DMS114 treated with DMSO at 0.1 percent for 48 hours (cell line): ENCODE measurements around the gene MIER1.
"Not testable (repeated sequence)": the region's sequence is repeated elsewhere in the genome, so short reads cannot be mapped to it uniquely, and the experiment has no call there.

ENCODE experiments used
- DNase-seq: peaks from one replicate; lab custom pipeline; 2025; ENCODE audit not compliant: unreplicated experiment; lab: John Stamatoyannopoulos, UW

The MIER1 gene

DNA sequence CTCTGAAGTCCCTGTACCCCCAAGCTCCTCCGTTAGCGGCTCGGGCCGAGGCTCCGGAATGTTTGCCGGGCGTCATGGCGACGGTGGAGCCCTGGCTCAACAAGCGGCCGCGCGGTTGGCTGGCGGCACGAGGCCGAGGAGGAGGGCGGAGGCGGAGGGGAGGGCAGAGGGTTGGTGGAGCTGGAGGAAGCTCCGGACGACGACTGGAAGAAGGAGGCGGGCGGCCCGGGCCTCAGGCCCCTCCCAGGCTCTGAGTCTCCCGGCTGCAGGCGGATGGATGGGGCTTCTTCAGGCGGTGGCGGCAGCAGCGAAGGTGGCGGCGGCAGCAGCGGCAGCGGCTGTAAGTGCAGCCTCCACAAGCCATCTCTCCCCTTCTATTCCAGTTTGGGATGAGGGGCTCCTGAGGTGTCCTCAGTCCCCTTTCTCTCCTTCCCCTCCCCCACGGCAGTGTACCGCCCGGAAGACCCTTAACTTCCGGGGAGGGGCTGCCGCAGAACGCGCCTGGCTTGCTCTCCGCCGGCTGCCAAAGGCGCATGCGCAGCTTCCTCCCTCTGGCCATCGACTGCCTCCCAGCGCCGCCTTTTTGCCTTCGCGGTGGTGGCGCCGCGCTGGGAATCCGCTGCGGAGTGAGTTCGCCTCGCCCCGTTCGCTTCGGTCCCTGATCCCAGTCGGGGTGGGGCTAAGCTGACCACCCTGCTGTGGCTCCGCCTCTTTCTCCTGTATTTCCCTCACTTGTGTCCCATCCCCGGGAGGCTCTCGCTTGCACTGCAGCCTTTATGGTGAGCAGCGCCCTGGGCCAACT, at the start of gene MIER1, which contains the start of gene DNAI4:
Gene MIER1, plus strand, starts transcription at position 235 of the 802 bp plus-strand sequence. Its CDS starts 39 bp downstream, at position 274.
Gene DNAI4, minus strand, starts transcription at position 101 of the 802 bp plus-strand sequence. Its CDS starts 25 bp downstream, at position 76.
- peak; percentile 97 for DNase-seq

DNA sequence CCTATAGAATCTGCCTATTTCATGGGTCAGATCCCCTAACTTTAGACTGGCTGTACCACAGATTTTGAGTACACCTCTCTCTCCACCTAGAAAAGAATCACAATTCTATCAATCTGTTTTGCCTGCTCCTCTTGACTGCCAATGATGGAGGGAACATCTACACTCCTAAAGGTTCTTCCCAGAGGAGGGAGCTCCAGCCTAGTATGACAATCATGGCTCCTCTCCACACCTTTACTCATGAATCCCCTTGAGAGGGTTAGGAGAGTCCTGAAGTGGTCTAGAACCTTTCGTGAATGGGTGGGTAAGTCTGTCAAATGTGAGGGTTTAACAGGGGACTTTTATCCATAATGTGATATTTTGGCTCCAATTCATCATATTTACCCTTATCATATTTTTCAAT, 48.1 kb upstream of the MIER1 start:
- no peak for DNase-seq

- DNase-seq: no peak
These were observed 35.8 kb upstream of the MIER1 start for GRCh38 chr1:66889030-66889429.

DNA sequence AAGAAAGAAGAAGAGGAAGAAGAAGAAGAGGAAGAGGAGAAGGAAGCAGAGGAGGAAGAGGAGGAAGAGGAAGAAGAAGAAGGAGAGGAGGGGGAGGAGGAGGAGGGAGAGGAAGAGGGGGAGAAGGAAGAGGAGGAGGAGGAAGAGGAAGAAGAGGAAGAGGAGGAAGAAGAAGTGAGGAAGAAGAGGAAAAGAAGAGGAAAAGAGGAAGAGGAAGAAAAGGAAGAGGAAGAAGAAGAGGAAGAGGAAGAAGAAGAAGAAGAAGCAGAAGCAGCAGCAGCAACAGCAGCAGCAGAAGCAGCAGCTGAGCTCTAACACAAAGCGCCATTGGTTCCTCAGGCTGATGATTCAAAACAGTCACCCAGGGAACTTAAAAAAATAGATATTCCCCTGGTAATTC, 34.2 kb upstream of the MIER1 start:
- DNase-seq: no peak

DNA sequence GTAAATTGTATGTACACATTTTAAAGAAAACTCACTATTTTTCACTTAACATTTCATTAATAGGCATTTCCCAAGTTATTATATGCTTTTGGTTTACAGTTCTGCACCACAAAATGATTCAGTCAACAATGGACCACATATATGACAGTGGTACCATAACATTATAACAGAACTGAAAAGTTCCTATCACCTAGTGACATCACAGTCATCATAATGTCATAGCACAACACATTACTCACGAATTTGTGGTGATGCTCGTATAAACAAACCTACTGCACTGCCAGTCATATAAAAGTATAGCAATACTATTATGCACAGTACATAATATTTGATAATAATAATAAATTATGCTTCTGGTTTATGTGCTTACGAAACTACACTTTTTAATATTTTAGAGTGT, 31.1 kb upstream of the MIER1 start:
- DNase-seq: no peak

- not testable (repeated sequence) for DNase-seq
These were observed 9.6 kb upstream of the MIER1 start for GRCh38 chr1:66915203-66915602.

DNA sequence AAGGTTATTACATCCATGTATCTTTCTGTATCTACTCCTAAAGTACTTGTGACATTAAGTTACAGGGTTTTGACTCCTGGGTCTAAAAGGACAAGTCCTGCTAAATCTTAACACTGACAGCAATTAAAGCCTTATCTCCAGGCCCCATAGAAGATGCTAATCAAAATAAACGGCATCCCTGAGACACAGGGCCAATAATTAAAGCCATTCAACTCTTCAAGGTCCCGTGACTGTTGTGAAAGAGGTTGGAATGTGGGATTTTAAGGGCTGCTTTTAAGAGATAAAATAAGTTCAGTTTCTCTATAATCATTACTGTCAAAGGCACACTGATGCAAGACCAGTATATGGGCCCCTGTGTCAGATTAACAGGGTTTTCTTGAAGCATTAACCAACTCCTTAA, 8.5 kb upstream of the MIER1 start:
- no peak for DNase-seq

DNA sequence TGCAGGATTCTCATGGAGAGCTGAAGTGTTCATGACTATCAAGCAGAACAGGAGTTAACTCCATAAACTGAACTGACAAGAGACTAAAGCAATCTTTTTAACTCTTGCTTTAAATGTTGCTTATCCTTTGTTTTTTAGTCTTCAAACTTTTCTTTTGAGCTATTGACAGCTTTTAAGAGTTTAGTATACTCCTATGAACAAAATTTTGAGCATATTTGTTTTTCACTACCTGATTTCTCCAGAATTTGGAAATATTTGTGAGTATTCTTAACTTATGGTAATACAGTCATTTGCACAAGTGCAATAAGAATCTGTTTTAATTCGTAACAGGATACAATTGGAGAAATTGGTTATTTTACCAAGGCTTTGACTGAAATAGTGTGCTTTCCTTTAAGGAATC, 7.3 kb upstream of the MIER1 start:
- no peak for DNase-seq

GRCh38 chr1:66919063-66919462, 5.7 kb upstream of the MIER1 start:
- DNase-seq: no peak

GRCh38 chr1:66919828-66920227, 5.0 kb upstream of the MIER1 start:
- no peak for DNase-seq

DNA sequence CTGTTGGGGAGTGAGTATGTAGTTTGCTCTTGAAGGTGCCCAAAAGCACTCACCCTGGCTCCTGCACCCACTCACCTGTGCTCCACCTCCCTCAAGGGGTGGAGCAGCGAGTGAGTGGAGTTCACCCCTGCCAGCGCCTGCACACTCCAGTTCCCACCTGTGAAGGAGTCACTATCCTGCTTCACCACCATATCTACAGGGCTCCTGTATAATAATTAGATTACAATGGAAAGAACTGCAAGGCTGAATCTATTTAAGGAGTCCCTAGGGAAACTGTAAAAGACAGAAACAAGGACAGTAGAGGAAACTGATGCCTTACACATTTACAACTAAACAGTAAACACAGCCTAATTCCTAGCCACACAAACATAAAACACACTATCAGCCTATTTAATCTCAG, 4.2 kb upstream of the MIER1 start:
- DNase-seq: no peak

- no peak for DNase-seq
These were observed 744 bp downstream of the MIER1 start for GRCh38 chr1:66925558-66925910.

DNA sequence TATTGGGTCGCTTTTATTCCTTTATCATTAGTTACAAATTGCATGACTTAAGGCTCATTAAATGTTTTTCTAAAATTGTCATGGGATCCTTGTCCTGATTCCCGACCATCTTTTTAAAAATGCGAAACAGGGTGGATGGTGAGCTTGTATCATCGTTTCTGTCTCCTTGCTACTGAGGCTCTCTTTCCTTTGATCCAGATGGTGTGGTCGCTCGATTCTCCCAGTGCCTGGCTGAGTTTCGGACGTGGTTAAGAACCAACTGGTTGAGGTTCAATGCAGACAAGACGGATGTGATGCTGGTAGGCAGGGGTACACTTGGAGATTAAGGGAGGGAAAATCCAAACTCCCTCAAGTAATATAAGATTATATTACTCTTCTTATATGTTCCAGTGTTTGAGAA, 1.2 kb downstream of the MIER1 start:
- DNase-seq: no peak

GRCh38 chr1:66927528-66927927, 2.7 kb downstream of the MIER1 start:
- DNase-seq: no peak

- peak; percentile 51 for DNase-seq
These were observed 4.4 kb downstream of the MIER1 start for GRCh38 chr1:66929146-66929688.

- DNase-seq: no peak
These were observed 4.9 kb downstream of the MIER1 start for GRCh38 chr1:66929691-66929998.

- DNase-seq: peak; percentile 89
These were observed 5.4 kb downstream of the MIER1 start for GRCh38 chr1:66929999-66930822.

DNA sequence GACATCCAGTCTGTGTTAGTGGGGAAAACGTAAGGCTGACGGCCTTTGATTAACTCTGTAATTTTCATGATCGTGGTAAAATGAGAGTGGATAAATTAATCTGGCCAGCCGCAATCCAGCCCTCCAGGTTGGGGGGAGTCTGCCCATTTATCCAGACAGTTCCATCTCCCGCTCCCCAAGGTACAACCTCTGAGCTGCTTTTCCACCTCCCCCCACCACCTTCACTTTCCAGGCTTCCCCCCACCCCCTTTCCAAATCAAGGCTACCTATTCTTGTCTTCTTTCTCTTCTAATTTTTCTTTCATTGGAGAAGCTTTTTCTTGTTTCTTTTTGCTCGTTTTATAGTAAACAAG, 6.0 kb downstream of the MIER1 start:
- DNase-seq: no peak

DNA sequence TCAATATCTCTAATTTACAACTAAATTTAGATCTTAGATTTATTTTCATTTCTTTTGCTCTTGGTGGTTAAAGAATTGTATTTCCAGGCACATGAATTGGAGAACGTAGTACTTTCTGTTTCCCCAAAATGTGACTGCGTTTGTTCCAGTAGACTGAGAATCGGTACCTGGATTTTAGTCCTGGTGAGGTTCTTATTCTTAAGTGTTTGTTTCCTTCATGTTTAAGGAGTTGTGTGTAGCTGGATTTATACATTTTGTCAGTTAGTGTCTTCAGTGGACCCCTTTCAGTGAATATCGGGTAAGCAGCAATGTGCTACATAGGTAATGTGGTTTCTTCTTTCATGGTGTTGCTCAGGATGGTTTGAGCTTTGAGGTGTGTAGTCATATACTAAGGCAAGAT, 6.8 kb downstream of the MIER1 start:
- no peak for DNase-seq

DNA sequence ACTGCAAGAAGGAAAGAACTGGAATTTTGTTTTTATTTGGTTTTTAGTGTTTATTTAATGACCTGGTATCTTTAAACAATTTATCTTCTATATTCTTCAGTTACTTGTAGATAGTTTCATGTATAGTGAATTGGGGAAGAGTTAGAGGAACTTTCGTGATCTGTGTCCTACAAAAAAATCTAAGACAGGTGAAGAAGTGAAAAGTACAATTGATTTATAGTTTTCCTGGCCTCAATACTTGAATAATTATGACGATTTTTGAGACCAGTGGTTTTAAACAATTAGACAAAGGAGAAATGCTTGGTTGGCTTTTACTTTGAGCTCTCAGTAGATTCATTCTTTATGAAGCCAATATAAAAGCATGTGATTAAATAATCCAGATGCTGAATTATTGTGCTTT, 7.5 kb downstream of the MIER1 start:
- DNase-seq: no peak

- no peak for DNase-seq
These were observed 9.3 kb downstream of the MIER1 start for GRCh38 chr1:66933887-66934700.
